Glomerular visceral epithelial cell (primary cell): ENCODE results near the gene TRIM5.

ENCODE experiments used
- DNase-seq: peaks from one replicate; pipeline ENCODE4 v3.0.0-alpha.2; 2016; ENCODE audit errors: extremely low spot score

The TRIM5 gene

DNA sequence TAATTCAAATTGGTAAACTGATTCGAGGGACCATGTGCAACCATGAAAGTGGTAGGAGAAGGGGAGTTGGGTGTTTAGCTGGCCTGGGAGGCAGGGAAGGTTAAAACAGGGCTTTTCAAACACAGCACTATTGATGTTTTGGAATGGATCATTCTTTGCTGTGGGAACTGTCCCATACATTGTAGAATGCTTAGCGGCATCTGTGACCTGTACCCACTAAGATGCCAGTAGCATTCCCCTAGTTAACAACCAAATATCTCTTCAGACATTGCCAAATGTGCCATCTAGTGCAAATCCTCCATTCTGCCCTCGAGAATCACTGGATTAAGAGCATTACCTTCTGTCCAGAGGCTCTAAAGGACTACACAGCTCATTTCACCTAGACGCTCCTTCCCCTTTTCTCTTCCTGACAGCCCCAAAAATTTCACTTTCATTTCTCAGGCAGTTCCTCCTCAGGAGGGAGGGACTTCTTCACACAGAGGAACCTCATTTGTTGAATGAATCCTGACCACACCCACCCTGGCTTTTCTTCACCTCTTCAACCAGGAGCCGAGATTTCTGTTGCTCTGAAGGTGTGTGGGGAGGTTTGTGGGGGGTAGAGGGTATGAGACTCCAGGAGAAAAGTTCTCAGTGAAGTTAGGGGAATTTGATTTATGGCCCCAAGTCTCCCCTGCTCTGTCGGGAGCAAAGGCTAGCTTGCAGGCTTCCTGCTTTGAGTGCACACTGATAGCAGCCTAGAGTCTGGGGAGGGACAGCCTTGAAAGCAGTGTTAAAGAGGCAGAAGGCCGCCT is 60.2 kb downstream of the TRIM5 start, which contains the start of gene TRIM34:
TRIM34 (plus strand) TSS at position 513 of the 791 bp plus-strand sequence. CDS start 7,331 bp downstream, outside the sequence.
- DNase-seq, result peak; percentile 59

DNA sequence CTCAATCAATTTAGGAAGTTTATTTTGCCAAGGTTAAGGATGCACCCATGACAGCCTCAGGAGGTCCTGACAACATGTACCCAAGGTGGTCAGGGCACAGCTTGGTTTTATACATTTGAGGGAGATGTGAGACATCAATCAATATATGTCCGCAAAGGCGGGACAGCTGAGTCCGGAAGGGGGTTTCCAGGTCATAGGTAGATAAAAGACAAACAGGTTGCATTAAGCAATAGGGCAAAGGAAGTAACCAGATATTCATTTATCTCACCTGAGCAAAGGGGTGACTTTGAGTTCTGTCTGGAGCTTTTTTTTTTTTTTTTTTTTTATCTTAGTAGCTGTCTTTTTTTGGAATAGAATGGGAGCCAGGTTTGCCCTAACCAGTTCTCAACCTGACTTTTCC is 62.1 kb downstream of the TRIM5 start:
- no peak for DNase-seq

DNA sequence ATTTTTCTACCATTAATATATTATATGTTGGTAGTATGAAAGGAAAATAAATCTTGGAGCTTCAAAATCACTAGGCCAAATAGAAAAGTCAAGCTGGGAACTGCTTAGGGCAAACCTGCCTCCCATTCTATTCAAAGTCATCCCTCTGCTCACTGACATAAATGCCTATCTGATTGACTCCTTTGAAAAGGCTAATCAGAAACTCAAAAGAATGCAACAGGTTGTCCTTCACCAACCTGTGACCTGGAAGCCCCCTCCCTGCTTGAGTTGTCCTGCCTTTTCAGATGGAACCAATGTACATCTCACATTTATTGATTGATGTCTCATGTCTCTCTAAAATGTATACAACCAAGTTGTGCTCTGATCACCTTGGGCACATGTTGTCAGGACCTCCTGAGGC is 63.3 kb downstream of the TRIM5 start:
- no peak for DNase-seq

DNA sequence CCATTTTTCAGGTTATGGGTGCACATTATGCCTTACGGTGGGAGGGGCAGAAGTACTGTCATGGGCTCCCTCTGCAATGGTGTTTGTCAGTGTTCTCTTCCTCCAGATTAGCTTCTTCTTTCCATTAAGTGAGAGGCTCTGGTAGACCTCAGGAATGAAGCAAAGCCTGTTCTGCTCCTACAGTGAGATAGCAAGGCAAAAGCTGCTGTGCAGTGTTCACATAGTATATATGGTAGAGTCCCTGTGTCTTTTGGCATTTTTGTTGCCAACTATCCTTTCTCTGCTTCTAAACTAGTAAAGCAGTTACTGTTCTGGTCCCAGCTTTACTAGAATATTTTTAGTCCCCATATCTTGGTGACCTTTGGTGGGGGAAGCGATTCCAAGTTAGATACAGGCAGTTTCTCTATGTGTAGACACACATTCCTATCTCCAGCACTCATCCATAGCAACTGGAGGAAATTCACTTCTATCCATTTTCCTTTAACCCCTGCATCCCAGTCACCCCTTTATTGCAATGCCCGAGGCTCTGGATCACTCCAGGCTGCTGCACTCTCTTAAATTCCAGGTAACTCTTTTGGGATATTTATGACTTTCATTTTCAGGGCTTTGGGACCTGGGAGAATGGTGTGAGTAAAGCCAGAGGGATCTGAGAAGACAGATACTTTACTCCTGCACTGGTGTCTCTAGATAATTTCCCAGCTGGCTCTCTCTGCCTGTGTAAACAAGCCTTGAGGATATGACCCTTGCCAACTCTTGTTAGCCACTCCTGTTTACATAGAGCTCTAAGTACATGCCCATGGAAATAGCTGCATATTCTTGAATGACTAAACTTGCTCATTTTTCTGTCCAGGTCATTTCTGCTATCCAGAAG is 64.0 kb downstream of the TRIM5 start:
- DNase-seq, result peak; percentile 4

DNA sequence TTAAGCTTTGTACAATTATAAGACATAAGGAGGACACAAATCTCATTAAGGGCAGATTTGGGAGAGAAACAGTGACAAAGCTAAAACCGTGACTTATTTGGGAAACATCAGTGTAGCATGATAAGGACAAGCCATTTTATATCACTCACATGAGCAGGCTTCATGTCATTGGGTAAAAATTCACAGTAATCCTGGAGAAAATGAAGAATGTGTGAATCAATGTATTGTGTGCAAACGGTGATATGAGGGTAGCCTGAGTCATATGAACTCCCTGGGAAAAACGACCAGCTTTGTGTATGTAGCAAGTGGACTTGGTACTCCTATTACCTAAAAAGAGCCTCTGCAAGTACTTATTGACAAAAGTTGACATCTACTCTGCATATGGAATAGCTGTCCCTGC is 66.1 kb downstream of the TRIM5 start:
- no peak for DNase-seq
